Nephron progenitor cell (in vitro differentiated cells): ENCODE measurements around the gene LCTL.
A peak's percentile ranks its signal among the peaks of the same experiment; 100 is the strongest.

Experiments used
- DNase-seq: peaks from one replicate; pipeline ENCODE4 v3.0.0; 2021
- H3K27ac Mint-ChIP-seq: 2 replicates; pipeline ENCODE4 v1.8.0; 2021; ENCODE audit warnings: mild to moderate bottlenecking, moderate library complexity, mixed read lengths
- H3K27me3 Mint-ChIP-seq: 2 replicates; pipeline ENCODE4 v1.8.0; 2021; ENCODE audit warnings: mild to moderate bottlenecking, low read depth, mixed read lengths; ENCODE audit not compliant: poor library complexity
- H3K36me3 Mint-ChIP-seq: 2 replicates; pipeline ENCODE4 v1.8.0; 2021; ENCODE audit warnings: low read depth, mixed read lengths
- H3K4me1 Mint-ChIP-seq: 2 replicates; pipeline ENCODE4 v1.8.0; 2021; ENCODE audit warnings: mixed read lengths
- H3K4me3 Mint-ChIP-seq: 2 replicates; pipeline ENCODE4 v1.8.0; 2021; ENCODE audit warnings: mild to moderate bottlenecking, moderate library complexity, mixed read lengths
- H3K9me3 Mint-ChIP-seq: 2 replicates; pipeline ENCODE4 v1.8.0; 2021; ENCODE audit warnings: mild to moderate bottlenecking, moderate library complexity, mixed read lengths
- TF ChIP-seq, protein P1 (sequence below): fragments of 200-600 bp; sonication (generic); IDR thresholded peaks from 2 replicates; pipeline ENCODE4 v1.5.0; 2021; ENCODE audit warnings: antibody characterized with exemption

LCTL gene

GRCh38 chr15:66565141-66565641 lies 607 bp downstream of the LCTL start:
- no peak for DNase-seq
- H3K4me1 Mint-ChIP-seq: peaks cover 35% of the 10 kb centered on the region
- TF ChIP-seq, protein P1, sequence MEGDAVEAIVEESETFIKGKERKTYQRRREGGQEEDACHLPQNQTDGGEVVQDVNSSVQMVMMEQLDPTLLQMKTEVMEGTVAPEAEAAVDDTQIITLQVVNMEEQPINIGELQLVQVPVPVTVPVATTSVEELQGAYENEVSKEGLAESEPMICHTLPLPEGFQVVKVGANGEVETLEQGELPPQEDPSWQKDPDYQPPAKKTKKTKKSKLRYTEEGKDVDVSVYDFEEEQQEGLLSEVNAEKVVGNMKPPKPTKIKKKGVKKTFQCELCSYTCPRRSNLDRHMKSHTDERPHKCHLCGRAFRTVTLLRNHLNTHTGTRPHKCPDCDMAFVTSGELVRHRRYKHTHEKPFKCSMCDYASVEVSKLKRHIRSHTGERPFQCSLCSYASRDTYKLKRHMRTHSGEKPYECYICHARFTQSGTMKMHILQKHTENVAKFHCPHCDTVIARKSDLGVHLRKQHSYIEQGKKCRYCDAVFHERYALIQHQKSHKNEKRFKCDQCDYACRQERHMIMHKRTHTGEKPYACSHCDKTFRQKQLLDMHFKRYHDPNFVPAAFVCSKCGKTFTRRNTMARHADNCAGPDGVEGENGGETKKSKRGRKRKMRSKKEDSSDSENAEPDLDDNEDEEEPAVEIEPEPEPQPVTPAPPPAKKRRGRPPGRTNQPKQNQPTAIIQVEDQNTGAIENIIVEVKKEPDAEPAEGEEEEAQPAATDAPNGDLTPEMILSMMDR: no peak
- no peaks in the 10 kb centered on the region for H3K36me3 Mint-ChIP-seq
- H3K4me3 Mint-ChIP-seq: peak overlapping the region; percentile 51
- H3K9me3 Mint-ChIP-seq: no peaks in the 10 kb centered on the region
- no peak overlapping the region for H3K27ac Mint-ChIP-seq
- H3K27me3 Mint-ChIP-seq: peaks cover 10% of the 10 kb centered on the region

GRCh38 chr15:66564136-66565041 lies 1.4 kb downstream of the LCTL start:
- Mint-ChIP-seq H3K27ac (no peak overlapping the region), H3K4me1 (peaks cover 38% of the 10 kb centered on the region), H3K4me3 (no peak overlapping the region), H3K36me3 (no peaks in the 10 kb centered on the region), H3K27me3 (peaks cover 12% of the 10 kb centered on the region), H3K9me3 (no peaks in the 10 kb centered on the region)
- TF ChIP-seq, protein P1: no peak
- DNase-seq: no peak

DNA sequence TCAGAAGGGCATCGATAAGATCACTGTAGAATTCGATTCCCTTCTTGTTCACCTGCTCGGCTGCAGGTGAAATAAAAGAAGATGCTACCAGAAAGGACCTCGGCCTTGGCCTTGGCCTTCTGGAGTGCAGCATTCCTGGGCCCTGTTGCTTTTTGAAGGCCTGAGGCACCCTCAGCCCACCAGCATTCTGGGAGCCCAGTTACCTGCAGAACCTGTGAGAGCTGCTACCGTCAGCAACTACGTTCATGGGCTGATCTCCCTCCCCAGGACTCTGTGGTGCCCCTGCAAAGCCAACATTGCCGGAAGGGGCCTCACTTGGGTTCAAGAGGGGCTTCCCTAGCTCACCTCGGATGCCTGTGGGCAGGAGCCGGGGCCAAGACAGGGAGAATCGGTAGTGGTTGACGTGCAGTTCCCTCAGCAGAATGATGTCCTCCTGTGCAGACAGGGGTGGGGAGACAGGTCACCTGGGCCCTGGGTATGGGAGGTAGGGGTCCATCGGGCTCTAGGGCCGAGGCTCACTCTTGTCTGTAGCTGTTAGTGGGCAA lies 2.2 kb downstream of the LCTL start:
- Mint-ChIP-seq H3K4me1 (peaks cover 38% of the 10 kb centered on the region), H3K9me3 (no peaks in the 10 kb centered on the region), H3K27me3 (peaks cover 12% of the 10 kb centered on the region), H3K4me3 (no peak overlapping the region), H3K36me3 (no peaks in the 10 kb centered on the region), H3K27ac (no peak overlapping the region)
- DNase-seq: no peak
- TF ChIP-seq, protein P1: no peak

GRCh38 chr15:66563126-66563525 lies 2.7 kb downstream of the LCTL start:
- no peaks in the 10 kb centered on the region for H3K36me3 Mint-ChIP-seq
- H3K27ac Mint-ChIP-seq: no peak overlapping the region
- peaks cover 38% of the 10 kb centered on the region for H3K4me1 Mint-ChIP-seq
- TF ChIP-seq, protein P1: no peak
- peaks cover 12% of the 10 kb centered on the region for H3K27me3 Mint-ChIP-seq
- DNase-seq: no peak
- H3K4me3 Mint-ChIP-seq: no peak overlapping the region
- no peaks in the 10 kb centered on the region for H3K9me3 Mint-ChIP-seq

DNA sequence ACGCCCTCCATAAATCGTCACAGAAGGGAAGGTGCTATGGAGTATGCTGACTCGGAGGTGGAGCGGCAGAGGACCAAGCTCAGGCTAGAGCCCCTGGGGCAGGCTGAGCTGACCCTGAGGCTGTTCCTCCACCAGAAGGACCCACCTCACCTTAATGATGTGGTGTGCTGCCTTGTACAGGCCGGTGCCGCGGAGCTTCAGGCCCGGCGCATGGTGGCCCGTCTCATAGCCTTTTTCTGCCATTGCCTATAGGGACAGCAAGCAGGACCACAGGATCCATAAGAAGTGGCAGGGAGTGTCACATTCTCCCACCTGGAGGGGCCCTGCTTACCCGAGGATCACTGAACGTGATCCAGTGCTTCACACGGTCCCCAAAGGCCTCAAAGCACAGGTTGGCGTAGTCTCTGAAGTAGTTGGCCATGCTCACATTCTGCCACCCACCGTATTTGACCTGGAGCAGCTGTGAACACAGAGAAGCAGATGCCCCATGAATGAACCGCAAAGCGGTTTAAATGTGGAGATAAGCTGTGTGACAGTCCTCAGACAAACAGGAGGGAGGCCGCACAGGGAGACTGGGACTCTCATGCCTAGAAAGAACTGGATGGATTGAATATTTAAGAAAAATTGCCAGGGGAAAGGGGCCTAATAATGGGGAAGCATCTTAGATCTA lies 4.8 kb downstream of the LCTL start:
- Mint-ChIP-seq H3K4me3 (no peak overlapping the region), H3K9me3 (peaks cover 5% of the 10 kb centered on the region), H3K27me3 (peaks cover 4% of the 10 kb centered on the region), H3K4me1 (peaks cover 26% of the 10 kb centered on the region), H3K27ac (peak overlapping the region; percentile 32), H3K36me3 (peaks cover 7% of the 10 kb centered on the region)
- DNase-seq: no peak
- TF ChIP-seq, protein P1: no peak
